IPS DF 4.7 (cell line): ENCODE results near the gene FCN1.

Source experiments
- DNase-seq: peaks from one replicate; pipeline ENCODE4 v3.0.0-alpha.2; 2013; ENCODE audit warnings: low spot score; ENCODE audit errors: extremely low read depth

Gene FCN1

DNA sequence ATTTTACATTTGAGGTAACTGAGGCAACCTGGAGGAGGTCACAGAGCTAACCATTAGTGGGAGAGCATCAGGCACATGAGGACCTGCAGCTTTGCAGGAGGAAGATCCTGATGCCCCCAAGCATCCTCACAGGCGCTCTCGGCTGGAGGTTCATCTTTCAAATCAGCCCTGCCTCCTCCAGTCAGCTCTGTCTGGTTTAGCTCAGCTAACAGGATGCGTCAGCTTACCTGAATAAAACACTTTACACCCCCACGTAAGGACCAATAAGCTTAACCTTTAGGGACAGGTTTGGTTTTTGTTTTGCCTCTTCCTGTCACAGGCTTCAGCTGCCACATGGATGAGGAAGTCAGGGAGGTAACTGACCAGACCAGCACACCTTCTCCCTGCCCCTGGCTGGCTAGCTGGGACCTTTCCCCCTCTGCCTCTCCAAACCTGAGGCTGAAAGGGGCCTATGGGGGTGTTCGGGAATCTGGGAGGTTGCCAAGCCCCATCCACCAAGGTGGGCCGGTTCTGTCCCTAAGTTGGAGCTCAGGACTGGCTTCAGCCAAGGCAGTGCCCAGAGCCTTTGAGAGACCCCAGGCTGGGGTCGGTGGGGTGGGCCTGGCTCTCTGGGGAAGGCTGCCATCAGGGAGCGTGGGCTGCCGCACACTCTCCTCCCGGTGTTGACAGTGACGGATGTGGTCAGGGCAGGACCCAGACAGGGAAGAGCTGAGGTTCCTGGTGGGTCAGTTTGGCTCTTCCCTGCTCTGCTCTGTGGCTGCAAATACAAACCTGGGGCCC, 20.0 kb upstream of the FCN1 start:
- DNase-seq = no peak

DNA sequence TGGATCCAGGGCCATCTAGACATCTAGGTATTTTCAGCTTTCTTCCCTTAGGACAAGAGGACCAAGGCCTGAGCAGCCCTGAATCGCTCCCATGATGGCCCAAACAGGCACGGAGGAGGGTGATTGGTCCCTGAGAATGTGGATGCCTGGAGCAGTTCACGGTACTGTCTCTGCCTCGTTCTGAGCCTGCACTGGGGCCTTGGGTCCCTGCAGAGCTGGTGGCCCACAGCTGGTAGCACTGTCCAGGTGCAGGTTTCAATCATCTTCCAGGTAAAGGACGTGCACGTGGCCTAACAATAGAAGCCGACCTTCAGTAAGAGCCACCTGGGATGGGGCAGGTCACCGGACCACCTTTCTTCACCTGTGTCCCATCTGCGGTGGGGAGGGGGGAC, 19.4 kb upstream of the FCN1 start:
- DNase-seq = no peak

DNA sequence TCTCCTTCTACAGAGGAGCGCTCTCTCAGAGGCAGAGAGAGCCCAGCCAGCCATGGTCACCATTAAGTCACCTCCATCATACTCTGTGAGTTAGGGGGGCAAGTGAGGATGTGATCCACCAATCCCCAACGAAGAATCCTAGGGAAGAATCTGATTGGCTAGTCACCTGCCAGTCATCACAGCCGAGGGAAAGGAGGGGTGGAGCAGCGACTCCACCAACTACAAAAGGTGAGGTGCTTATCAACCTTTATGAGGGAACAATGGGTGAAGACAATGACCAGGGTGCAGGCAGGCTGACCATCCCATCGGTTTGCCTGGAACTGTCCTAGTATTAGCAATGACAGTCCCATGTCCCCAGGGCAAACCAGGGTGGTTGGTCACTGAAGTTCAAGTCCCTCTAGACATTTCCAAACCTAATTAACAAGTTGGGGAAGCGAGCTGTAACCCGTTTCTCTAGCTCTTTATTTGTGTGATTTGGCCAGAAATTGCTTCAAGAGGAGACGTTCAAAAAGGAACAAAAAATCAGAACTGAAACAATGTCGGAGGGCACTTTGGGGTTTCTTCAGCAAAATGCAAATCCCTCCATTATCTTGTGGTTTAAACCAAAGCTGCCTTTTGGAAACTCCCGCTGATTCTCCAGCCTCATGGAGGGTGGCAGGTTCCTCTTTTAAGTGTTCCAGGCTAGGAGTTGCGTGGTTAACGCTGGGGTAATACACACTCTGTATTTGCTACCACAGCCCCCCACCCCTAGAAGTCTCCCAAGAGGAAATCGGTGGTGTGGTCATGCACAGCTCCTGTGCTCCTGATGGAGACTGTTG, 18.8 kb upstream of the FCN1 start:
- DNase-seq = no peak

DNA sequence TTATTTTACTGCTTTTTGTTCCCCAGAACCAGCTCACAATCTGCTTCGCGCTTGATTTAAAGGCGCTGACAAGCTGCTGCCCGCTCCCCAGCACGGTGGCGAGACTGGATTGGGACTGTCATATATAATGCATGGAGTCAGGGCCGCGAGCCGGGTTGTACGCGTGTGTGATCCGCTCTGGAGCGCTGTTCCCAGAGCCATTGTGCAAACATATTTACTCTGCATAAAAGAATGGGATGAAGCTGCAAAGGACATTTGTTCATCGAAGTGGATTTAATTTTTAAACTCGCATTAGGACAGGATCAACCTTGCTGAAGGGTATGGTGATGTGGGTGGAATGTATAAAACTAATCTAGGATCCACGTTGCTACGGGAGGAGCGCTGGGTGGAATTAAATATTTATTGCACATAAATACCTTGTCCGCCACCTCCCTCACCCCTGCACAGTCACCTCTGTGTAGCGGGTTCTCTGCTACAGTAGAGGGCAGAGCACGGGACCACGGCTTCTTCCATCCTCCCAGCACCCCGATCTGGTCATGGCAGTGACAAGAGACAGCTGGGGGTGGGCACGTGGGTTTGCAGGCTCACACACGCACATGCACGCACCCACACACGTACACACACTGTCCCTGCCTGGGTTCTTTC, 18.1 kb upstream of the FCN1 start:
- no peak for DNase-seq

DNA sequence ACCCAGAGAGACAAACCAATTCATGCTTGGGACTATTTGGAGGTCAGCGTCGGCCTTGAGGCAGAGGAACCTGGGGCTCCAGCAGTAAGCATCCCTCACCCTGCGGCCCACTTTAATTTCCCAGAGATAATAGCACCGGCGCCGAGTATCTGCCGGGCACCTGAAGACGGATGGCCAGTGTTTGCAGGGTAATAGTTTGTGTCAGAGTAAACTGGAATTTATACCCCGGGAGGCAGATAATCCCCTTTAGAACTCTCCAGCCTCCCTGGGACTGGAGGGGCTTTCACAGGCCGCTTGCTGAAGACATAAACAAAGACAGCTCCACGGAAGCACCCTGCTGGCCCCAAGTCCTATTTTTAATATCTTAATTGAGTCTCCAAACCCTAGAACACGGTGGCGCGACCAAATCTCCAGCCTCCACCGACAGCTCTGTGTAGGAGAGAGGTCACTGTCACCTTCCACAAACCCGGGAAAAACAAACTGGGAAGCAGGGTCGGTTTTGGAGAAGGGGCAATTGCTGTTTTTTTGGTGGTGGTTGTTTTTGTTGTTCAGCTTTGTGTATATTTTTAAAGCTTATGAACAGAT, 17.4 kb upstream of the FCN1 start:
- DNase-seq = no peak

DNA sequence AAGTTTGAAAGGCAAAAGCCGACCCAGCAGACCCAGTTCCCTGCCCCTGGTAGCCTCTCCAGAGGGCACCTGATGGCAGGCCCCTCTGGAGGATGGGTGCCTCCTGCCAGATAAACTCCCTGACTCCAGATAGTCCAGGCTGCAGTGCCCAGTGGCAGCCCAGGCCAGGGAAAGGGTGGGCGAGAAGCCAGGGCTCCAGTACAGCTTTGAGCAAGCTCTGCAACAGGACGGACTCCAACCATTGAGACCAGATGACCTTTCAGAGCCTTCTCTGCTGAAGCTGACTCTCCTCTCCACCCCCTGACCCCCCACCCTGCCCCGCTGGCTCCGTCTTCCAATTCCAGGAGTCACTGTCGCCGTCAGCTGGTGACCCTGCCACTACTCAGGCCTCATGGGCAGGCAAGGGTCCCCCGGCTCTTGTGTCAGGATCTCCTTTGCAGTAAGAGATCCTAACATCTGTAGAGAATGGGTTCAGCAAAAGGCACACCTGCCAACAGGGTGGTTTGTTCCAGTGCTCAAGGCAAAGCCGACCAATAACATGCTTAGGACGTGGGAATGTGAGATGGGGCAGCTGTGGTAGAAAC, 15.5 kb upstream of the FCN1 start:
- no peak for DNase-seq

DNA sequence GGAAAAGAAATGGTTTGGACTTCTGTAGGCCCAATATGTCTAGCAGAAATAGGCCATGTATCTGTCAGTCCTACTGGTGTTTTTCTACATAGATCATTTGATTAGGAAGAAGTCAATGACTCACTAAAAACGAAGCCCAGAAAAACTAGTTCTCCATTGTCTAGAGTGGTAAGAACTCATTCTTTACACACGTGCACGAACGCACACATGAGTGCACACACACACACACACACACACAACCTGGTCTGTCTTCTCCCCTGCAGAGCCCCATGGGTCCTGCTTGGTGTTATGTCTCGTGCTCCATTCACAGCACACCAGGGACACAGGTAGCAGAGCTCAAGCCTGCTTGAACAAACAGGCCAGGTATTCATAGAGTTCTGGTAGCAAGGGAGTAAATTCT, 14.9 kb upstream of the FCN1 start:
- DNase-seq = no peak

DNA sequence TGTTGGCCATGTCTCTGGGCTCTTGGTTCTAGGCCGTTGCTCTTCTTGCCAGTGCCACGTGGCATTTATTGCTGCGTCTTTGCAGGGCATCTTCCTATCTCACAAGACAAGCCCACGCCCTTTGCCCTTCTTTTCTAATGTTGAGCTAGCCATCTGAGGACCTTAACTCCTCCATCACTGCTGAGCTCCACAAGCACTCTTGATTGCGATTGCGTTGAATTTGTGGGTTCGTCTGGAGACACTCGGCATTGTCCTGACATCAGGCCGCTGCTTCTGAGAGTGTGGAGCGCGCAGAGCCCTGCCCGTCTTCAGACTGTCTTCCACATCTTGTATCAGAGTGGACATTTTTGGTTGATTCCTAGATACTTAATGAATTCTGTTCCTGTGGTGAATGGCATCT, 14.5 kb upstream of the FCN1 start:
- no peak for DNase-seq

DNA sequence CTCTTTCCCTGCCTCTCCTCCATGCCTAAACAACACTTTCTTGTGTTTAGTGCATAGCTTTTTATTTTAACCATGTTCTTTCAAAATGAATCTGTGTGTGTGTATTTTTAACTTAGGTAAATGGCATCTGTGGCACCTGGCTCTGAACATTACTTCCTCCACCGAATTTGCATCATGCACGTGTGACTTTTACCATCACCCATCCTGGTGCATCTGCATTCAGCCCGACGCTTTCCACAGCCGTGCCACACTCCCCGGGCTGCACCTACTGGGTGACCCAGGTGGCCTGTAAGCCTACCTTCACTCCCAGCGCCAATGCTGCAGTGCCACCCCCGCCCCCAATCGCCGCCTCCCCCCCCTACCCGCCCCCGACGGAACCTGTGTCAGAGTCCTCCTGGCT, 12.7 kb upstream of the FCN1 start:
- DNase-seq = no peak

DNA sequence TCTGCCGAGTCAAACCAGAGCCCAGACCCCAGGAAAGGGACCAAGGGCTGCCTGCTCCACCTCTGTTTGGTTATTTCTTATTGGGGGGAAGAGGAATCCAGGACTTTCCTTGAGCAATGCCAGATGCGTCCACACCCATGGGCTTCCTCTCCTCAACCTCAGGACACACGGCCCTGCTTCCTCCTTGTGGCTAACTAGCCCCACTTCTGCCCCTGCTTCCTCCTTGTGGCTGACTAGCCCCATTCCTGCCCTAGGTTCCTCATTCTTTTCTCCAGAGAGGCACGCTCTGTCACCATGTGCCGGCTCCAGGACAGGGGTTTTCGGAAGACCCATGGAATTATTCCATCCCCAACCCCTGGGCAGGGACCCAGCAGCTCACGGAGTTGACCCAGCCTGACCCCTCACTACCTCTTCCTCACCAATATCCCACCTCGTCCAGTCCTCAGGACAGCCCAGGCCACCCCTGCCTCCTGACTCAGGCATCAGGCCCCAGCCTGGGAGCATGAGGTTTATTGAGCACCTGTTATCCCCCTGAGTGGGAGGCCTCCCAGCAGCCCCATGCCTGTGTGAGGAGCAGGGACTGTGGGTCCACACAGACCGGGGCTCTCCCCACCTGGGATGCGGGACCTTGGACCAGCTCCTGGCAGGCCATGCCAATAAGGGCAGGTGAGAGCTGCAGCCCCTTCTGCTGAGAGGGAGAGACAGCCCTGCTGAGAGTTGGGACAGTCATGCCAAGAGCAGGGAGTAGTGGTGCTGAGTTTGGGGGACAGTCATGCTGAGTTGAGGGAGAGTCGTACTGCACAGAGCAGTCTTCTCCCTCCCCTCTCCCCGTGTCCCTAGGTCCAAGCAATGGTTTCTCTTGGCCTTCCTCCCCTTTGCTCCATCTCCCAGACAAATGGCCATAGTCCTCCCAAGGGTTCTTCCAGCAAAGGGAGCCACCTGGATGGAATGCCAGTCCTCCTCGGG, 11.8 kb upstream of the FCN1 start:
- no peak for DNase-seq

DNA sequence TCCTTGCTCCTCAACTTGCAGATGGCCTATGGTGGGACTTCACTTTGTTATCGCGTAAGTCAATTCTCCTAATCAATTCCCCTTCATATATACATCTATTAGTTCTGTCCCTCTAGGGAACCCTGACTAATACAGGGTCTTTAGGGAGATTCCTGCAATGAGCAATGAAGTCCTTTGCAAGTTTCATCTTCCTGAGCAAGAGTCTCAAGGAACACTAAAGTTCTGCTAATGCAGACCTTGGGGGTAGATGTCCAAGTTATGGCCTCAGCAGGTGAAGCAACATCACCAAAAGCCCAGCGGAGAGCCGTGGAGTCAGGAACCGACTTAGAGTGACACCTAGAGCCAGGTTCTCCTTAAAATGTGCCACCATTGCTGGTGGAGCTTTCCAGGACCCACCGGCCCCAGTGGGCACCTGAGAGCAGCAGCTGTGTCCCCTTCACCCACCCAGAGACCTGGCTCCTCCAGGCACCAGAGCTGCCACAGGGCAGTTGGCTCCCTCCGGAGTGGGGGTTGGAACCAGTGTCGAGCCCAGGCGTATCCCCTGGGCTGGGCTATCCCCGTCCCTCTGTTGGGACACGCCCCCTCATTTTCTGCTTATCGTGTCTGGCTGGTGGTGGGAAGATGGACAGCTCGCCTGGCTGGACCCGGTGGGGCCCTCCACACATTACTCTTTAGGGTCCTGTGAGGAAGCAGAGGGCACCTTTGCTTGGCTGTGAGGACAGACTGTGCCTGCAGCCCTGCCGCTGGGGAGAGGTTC, 10.9 kb upstream of the FCN1 start:
- DNase-seq = no peak

DNA sequence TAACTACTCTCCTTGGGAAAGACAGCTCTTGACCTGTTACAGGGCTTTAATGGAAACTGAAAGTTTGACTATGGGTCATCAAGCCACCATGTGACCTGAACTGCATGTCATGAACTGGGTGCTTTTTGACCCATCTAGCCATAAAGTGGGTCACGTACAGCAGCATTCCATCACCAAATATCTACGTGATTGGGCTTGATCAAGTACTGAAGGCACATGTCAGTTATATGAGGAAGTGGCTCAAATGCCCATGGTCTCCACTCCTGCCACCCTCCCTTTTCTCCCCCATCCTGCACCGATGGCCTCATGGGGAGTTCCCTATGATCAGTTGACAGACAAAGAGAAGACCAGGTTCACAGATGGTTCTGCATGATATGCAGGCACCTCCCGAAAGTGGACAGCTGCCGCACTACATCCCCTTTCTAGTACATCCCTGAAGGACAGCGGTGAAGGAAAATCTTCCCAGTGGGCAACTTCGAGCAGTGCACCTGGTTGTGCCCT, 7.3 kb upstream of the FCN1 start:
- DNase-seq = no peak

DNA sequence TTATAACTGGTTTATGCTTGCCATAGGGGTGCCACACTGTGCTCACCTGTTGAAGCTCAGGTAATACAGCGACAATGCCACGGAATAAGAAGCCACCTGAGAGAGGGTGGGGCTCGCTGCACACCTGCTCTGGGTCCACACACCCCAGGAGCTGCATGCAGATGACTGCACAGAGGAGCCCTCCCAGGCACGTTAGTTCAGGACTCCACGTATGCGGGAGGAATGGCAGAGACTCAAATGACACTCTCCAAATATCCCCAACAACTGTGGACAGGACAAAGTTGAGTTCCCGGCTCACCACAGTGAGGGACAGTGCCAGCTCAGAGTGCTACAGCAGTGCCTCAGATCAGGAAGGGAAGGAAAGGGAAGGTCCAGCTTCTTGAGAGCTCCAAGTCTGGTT, 5.8 kb upstream of the FCN1 start:
- no peak for DNase-seq

DNA sequence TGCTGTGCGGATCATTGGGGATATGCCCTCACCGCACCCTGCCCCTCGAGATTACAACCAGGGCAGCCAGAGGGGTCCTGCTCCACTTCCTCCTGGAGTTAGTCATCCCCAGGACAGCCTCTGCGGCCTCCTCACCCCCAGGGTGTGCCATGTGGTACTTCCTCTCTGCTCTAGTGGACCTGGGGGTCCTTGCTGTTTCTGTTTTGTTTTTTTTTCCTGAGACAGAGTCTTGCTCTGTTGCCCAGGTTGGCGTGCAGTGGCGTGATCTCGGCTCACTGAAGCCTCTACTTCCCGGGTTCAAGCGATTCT, 5.2 kb upstream of the FCN1 start:
- DNase-seq = no peak

DNA sequence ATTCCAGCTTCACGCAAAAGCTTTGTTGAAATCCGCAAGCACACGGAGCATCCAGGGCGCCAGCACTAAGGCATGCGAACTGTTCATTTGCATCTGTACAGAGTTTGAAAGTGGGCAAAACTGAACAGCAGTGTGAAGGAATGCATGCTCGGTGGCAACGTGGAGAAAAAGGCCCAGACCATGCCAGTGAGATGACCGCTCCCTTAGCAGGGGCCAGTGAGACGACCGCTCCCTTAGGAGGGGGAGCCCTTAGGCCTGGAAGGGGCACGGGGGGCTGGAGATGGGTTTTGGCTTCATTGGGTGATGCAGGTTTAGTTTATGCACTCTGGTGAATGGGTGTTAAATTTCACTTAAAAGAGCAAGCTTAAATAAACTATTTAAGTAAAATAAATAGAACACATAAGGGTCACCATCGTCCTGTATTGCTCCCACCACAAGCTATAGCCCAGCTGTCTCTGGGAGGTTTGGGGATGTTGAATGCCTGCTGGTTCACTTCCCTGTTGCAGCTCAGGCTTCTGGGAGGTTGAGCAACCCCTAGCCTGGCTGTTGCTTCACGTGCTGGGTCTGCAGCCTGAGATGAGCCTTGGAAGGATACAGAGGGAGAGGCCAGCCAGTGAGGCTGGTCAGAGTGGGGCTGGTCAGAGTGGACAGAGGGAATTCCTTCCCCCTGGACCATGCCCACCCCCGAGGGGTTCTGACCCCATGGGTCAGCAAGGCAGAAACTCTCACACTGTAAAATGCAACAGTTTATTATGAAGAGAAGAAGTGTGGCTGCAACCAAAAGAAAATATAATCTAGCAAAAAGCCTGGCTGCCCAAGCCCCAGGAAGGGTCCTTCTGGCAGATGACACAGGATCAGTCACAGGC, 4.6 kb upstream of the FCN1 start:
- DNase-seq = no peak

DNA sequence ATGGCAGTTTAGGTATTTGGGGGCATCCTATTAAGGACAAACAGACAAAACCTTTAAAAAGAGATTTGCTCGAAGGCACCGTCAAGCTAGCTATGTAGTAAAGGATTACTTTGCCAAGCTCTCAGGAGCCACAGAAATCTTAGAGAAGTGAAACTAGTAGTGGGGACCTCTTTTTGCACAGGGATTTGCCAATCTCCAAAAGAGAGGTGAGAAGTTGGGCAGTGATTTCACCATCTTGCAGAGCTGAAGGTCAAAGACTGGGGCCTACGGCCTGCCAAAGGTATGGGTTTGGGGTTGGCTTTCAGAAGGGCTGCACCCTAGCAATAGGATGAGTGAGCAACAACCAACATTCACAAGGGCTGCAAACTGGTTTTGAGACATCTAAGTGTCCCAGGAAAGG, 1.6 kb upstream of the FCN1 start:
- no peak for DNase-seq

DNA sequence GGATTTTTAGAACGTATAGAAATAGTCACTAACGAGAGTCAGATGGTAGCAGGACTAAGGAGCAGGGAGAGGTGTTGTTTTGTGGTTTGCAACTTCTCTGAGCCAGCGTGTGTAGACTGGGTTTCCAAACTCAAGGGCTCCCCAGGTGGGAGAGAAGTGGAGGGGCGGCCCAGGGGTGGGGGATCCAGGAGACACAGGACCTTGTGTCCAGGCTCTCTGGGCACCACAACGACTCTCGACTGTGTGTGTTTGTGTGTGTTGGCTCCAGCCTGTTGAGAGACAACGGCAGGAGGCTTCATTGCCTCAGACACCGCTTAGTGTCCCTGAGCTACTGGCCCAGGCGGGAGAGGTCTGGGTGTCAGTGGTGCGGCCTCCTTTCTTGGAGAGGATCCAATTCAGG, 934 bp upstream of the FCN1 start:
- DNase-seq = no peak

DNA sequence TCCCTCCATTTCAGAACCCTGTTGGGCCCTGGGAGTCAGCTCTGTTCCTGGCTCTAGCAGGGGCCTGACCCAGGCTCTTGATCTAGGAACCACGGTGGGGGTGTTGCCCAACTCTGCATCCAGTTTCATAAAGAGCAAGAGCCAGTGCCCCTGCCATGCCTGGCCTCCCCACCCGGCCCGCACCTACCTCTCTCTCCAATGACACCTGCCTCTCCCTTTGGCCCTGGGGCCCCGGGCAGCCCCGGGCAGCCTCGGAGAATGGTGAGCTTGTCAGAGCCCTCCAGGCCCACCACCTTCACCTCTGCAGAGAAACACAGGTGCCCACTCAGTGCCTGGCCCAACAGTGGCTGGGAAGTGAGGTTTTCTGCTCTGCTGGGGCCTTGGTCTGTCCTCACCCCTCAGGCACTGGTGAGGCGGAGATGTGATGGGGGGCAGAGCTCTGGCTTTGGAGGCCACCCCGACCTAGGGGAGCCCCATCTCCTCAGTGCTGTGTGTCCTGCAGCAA, 1.5 kb downstream of the FCN1 start:
- DNase-seq = no peak
